ENCODE results near the gene RYK.

GRCh38 chr3:134260987-134261386, 10.3 kb upstream of the RYK start:
- no peak for TF ChIP-seq CTCF (IDR thresholded peaks at IDR 0.05)
- TF ChIP-seq POLR2A (IDR thresholded peaks at IDR 0.05), result no peak
